Stimulated activated CD8-positive, alpha-beta memory T cell treated with anti-CD3 and anti-CD28 coated beads, Interleukin-4, amount 100 ng/mL, for 24 hours (primary cell): ENCODE results near the gene DGKI.

Source experiments
- DNase-seq: peaks from one replicate; pipeline ENCODE4 v3.0.0-alpha.2; 2020; ENCODE audit warnings: low read depth

DGKI gene

DNA sequence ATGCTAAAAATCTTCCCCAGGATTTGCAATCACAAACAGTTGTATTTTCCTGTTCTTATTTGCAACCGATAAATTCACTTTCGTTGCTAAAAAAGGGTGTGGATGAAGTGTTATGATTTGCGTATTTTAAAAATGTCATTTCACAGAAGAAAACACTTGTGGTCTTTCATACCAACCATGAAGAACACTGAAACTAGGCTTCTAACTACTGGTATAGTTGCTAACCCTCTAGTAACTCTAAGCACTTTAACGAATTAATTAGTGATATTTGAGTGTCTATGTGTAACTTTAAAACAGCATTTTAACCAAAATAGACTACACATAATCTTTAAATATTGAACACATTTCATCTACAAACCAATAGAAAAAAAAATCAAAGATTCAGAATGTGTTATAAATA is 315.1 kb downstream of the DGKI start:
- no peak for DNase-seq

DNA sequence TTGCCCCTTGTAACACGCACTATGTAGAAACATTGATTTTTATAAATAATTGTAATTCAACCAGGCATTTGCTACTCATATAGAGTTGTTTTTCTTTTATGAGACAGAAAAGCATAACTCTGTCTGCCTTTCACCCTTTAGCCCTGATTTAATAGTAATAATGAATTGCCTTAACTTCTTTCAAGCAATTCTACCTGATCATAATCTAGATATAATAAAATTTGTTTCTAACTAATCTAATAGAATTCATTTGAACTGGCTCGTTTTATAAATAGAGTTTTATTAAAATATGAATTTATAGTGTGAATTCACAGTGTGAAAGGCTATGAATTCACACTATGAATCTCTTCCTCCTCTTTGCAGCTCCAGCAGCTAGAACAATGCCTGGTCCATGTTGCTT is 319.1 kb downstream of the DGKI start:
- DNase-seq = no peak

DNA sequence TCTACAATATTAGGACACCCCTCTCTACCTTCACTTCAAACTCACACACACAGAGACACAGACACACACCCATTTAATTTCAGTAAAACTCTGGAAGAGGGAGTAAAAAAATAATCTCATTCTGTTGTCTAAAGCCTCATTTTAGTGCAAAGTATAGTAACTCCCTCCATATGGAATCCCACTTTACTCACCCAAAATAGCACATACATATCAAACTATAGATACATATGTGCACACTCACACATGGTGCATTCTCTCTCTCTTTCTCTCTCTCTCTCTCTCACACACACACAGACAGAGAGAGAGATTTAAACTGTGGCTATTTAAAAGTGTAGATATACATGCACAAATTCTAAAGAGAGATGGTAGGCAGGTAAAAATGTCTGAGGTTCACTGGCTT is 323.6 kb downstream of the DGKI start:
- no peak for DNase-seq

DNA sequence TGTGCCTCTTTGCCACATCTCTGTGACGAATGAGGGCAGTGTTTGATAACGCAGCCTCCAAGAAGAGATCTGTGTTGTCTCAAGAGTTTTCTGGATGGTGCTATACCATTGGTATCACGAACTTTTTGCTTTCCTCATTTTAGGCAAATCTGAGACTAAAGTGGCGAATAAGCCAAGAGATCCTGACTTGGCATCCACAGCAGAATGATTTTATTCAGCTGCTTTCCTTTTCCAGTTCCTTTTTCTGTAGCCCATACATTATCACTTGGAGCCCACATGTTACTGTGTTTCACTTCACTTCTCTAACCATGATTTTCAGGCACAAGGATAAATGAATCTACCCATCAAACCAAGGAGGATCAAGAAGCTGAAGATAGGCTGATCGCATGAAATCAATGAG is 325.3 kb downstream of the DGKI start:
- DNase-seq = no peak

DNA sequence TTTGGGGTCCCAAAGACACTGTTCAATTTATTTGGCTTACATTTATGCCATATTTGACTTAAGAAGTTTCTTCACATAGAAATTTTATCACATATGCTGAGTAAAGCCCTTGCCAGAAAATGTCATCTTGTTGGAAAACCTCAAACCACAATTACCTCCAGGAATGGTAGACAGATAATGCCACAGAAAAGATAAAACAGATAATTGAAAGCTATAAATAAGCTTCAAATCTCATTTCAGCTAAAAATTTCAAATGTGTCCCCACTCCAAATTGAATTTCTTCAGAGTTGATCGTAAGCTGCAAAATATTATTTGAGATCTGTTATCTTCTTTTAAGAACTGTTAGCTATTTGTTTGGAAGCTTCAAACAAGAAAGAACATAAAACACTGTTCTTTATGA is 326.8 kb downstream of the DGKI start:
- no peak for DNase-seq

DNA sequence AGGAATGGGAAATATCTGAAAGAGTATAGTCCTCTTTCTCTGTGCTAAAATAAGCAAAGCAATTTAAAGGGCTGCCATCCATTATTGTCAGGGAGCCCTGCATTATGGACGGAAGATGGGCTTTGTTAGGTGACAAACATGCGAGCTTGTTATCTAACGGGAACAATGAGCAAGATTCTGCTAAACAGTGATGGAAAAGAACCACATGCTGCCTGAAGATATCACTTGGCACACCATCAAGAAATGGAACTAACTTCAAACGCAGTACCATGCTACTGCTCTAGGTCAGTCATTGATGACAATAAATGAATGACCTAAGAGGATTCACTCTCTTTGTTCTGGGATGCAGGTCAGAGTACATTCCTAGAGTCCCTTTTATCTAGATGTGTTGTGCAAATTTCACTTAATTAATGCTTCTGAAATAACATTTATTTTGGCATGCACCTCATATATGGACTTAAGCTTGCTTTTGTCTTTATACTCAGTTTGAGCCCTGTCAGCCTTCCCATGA is 327.5 kb downstream of the DGKI start:
- no peak for DNase-seq

DNA sequence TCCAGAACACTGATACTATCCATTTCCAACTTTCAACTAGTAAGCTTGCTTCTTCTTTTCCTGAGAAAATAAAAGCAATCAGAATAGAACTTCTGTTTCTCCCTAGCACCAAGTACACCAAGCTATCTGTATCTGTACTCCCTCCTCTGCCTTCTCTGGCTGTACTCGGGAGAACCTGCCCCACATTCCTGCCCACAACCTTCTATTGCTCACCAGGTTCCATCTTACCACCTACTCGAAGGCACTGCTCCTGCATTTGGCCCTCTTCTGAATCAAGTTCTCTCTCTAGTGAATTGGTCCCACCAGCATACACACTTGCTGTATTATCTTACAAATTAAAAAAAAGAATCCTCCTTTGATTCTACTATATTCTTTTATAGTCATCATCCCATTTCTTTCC is 333.7 kb downstream of the DGKI start:
- DNase-seq = no peak

DNA sequence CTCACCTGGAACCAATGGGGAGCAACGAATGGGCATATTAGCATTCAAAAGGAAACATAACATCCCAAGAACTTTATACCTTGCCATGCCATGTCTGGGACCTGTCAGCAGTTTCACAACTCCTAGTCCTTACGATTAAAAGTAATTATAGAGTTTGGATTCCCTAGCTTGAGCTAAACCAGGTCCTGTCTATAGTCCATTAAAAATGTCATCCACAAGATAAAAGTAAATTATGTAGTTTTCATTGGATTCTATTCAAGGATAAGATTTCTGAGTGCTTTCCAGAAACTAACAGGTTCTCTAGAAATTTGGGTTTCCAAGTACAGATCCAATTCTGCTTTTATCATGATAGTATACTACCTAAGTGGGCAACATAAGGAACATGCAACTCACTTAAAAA is 339.7 kb downstream of the DGKI start:
- DNase-seq = no peak

DNA sequence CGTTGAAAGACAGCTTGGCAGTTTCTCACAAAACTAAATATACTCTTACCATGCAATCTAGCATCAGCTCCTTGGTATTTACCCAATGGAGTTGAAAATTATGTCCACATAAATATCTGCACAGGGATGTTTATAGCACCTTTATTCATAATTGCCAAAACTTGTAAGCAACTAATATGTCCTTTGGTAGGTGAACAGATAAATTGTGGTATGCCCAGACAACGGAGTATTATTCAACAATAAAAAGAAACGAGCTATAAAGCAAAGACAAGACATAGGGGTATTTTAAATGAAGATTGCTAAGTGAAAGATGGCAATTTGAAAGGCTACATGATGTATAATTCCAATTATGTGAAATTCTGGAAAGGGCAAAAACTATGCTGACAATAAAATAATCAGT is 340.7 kb downstream of the DGKI start:
- no peak for DNase-seq

DNA sequence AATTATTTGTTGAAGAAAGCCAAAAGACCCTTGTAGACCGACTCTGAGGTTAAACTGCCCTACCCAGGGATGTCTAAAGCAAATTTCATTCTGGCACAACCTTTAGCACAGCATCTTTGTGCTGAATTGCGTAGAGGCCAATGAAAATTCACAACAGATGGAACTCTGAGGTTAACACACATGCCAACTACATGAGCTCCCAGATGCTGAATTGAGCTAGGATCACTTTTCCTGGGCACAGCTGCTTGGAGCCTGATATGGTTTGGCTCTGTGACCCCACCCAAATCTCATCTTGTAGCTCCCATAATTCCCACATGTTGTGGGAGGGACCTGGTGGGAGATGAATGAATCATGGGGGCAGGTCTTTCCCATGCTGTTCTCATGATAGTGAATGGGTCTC is 345.2 kb downstream of the DGKI start:
- DNase-seq = no peak

DNA sequence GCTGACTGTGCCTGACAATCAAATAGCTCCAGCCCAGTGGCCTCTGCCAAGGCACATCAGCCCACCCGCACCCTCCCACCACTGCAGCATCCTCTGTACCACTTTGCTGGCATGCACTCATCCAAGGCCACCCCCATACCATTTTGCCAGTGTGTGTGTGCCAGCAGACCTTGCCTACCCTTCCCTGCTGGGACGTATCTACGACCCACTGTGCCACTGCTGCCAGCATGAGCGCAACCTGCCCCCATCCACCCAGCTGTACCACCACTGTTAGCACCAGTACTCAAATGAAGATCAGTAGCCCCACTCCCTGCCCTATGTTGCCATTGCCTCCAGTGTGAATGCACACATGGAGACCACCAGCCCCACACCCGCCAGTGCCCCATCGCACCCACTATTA is 353.9 kb downstream of the DGKI start:
- no peak for DNase-seq

DNA sequence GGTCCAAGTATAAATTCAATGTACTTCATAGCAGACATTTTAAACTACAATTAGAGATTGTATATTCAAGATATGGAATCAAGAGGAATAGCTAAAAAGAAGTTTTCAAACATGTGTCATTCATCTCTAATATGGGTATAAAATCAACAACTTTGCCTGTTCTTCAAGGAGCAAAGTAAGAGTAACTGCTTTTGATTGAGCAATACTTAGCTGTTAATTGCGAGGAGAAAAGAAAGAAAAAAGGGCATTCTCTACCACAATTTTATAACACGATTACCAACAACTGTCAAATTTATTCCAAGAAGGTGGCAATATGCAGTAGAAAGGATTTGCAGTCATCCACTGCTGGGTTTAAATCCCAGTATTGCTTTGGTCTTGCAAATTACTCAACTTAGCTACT is 356.9 kb downstream of the DGKI start:
- DNase-seq = no peak

DNA sequence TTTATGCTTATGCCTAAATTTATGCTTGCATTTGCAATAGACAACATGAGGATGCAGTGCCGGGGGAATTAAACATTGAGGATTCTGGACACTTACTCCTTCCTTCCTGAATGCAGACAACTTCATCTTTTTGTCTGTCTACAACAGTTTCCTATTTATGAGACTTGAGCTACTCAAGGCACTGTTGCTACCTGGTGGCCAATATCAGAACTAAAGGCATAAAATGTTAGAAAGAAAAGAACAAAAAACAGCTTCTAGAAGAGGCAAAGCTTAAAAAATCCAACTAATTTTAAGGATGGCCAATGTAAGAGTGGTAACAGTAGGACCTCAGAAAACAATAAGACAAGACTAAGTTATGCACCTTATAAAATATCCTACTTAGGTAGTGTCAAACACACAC is 358.7 kb downstream of the DGKI start:
- DNase-seq = no peak

DNA sequence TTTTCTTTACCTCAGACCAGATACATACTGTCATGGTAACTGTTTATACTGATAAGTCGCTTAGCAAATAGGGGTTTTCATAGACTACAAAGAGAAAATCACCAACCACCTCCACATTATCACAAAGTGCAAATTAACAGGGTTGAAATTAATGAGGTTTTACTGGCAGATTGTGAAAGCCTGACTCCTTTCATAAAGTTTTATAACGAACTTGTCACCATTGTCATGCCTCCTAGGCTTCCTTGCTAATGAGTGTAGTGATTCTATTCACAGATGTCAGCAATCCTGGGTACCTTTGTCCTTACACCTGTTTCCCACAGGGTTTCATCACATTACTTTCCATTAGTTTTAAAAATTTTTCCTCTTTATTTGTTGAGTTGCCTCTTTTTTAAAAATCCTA is 361.0 kb downstream of the DGKI start:
- no peak for DNase-seq

DNA sequence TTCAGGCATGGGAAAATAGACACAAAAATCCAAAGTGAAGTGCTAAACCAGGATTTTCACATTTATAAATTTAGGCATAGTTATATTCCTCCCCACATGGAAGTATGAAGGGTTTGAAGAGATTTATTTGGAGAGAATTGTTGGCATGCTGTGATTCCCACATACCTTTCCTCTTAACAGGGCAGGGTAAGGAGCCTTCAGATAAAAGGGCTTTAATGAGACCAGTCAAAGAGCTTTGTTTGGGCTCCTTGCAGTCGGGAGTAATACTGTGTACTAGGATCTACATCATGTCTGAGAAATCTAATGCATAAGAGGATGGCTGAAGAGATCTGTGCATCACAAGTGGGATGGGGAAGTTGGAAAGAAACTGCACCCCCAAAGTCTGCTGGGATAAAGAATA is 362.4 kb downstream of the DGKI start:
- no peak for DNase-seq

DNA sequence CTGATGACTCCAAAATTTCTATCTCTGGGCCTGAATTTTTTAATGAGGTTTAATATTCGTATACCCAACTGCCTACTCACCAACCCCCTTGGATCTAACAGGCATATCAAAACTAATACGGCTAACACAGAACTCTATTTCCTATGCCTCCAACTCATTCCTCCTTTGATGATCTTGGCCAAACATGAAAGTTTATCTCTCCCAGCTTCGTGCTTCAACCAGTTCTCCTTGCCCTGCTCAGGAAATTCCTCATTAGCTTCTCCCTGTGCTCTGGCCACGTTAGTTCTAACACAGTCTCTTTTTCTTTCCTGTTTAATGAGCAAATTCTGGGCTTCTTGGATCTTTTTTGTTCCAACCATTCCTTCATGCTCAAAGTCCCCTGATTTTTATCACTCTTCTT is 364.3 kb downstream of the DGKI start:
- no peak for DNase-seq

DNA sequence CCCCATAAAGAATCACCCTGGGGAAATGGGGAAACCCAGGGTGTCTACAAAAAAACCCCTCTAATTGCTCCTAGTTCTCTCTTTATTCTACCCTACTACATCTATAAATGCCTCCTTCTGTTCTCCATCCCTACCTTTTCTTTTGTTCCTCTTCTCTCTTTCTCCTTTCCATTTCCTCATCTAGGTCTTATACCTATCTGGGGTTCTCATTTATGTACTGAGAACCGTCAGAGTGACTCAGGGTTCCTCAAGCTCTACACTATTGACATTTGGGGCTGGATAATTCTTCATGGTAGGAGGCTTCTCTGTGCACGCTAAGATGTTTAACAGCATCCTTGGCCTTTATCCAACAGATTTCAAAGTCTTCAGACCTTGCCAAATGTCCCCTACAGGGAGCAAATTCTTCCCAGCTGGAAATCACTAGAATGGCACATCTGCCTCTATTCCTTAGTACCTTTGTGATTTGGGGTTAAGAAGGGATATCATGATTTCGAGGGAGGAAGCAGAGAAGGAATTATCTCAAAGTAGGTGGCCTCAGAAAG is 365.9 kb downstream of the DGKI start:
- DNase-seq = no peak

DNA sequence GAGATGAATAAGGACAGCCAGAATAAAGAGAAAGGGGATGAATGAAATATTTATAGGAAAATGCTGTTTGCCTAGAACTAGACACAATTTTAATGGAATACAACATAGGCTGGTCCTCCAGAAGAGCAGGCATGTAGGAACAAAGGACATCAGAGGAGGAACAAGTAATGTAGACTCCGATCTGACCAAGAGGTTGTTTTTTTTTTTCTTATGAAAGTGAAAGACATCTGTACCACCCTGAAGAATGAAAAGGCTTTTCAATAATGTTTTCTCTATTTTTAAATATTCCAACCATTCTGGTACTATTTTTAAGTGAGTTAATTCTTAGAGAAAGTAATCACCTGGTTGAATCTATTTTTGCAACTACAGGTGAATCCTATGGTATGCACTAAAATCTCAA is 366.4 kb downstream of the DGKI start:
- DNase-seq = no peak

DNA sequence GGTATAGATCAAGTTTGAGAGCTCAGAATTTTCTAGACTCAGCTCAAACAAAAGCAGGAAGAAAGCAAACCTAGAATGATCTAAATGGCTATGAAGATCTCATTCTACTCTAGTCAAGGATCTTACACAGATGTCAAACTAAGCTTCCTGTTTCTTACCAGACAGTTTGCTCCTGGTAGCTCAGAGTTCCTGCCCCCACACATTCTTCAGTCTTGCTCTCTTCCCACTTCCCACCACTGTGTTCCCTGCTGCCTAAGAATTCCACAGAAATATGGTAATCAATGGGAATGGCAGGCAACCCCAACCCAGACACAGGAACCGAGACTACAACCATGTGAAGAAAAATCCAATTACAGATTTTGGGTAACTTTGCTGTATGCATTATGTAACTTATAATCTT is 369.8 kb downstream of the DGKI start:
- DNase-seq = no peak

DNA sequence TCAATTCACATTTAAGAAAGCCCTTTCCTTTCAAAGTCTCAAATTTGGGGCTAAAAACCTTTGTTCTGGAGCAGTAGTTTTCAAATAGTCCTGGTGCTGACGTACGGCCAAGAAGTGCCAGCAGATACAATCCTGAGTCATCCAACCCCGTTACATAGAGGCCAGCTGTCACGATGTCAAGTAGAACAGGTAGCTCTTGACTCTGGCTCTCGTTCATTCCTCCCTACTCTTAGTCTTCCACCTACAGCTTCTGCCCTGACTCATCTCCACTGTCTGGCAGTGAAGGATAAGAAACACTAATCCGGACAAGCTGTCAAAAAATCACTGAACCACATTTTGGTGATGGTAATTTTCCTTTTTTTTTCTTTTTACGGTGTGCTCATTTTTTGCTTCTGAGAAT is 370.8 kb downstream of the DGKI start:
- DNase-seq = no peak

DNA sequence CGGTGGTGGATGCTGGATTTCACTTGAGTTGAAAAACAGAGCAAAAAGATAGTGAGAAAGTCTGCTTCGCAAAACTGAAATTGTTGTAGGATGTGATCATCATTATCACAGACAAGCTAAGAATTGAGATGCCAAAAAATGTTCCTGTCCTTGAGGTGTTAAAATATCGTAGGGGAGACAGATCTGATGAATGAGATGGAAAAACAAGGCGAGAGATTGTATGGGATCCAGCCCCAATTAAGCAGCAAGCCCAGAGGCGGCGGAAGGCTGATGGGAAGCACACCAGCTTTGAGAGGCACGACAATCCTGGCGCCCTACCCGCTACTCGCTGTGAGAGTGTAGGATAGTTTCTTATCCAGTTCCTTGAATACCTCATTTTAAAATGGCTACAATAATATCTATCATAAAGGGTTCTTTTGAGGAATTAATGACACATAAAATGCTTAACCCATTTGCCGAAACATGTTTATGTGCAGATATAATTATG is 372.2 kb downstream of the DGKI start:
- no peak for DNase-seq

DNA sequence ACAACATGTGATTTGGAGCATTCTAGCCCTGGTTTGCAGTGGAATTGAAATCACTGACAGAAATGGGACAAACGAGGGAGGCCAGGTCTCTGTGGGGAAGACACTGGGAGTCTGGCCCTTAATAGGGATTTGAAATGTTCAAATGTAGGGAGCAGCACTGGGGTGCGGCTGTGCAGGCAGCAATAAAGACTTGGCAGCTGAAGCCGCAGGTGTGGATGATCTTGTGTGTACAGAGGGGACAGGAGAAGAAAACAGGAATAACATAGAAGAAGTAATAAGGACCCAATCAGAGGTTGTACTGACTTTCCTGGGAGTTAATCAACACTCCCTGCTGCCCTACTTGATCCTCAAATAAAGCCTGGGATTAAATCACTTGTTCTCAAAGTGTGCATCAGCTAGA is 375.6 kb downstream of the DGKI start:
- no peak for DNase-seq

DNA sequence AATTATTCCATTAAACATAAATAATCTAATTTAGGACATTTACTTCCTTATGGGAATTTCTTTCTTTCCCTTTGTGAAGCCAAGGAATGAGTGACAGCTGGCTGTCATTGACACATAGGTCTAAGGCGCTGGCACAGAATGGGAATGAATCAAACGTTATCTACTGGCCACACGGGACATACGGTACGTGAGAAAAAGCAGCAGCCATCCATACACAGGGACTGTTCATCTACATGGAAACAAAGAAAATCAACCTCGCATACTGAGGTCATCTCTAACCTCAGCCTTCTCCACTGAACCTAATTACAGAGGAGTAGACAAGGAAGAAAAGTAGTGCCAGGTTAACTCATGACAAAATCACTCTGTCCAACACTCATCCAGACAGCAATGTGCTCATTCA is 376.9 kb downstream of the DGKI start:
- DNase-seq = no peak

DNA sequence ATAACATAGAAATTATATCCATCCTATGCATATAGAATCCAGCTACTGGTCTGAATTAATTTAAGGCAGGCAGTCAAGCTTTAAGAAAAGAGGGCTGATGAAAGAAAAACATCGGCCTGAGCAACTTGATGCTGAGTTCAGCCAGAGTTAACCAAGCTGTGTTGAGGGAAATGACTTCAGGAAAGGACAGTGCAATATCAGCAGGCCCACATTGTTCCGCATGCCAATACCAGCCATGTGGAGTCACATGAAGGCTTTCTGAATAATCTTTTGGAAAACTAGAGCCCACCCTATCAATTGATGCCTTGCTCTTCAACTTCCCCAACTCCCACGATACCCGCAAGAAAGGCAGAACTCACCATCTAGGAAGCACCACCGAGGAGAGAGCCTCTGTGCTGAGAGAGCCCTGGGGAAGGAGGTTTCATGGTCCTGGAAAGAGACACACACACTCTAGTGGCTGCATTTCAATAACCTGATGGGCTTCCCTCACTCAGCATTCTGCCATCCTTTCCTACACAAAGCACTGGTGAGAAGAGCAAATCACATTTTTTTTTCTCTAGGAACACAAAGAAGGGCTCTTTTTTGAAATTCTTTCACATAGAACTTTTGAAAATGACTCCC is 377.5 kb downstream of the DGKI start:
- no peak for DNase-seq
